HG03432 (cell line): ENCODE measurements around the gene GPR25.
"Not testable (repeated sequence)": the region's sequence is repeated elsewhere in the genome, so short reads cannot be mapped to it uniquely, and the experiment has no call there.

ENCODE experiments used
- ATAC-seq: cut with Tn5 transposase; IDR thresholded peaks from one replicate; pipeline ENCODE4 v1.9.1; 2021; ENCODE audit warnings: mild to moderate bottlenecking, moderate library complexity; ENCODE audit not compliant: unreplicated experiment

Gene GPR25

DNA sequence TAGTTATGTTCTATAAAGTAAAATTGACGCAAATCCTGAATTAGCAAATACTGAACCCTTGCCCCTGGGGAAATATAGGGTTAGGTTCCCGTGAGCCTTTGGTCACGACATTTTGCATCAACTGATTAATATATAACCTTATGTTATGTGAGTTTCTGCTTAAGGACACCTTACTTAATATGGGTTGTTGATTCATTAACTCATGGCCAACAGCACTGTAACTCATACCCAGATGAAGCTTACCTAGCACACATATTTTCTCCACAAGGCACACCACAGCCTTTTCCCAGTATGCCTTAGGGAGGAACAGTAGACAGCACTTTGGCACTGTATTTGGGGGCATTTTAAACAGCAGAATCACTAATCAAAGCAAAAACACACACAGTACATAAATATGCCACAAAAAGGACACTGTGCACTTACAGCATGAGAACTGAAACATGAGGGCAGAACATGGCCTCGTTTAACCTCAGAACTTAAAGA is 37.0 kb downstream of the GPR25 start:
- ATAC-seq = peak; percentile 39

DNA sequence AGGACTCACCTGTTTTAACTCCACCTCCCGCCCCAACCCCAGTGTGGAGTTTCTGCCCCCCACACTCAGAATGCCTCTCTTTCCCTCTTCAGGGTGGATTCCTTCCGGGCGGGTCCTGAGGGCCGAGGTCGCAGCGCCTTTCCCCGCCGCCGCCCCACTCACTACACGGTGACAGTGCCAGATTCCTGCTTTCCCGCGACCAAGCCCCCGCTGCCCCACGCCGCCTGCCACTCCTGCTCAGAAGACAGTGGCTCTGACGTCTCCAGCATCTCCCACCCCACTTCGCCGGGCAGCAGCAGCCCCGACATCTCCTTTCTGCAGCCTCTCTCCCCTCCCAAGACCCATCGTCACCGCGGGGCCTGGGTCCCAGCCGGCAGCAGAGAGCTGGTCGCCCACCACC is 38.6 kb downstream of the GPR25 start:
- ATAC-seq = no peak

DNA sequence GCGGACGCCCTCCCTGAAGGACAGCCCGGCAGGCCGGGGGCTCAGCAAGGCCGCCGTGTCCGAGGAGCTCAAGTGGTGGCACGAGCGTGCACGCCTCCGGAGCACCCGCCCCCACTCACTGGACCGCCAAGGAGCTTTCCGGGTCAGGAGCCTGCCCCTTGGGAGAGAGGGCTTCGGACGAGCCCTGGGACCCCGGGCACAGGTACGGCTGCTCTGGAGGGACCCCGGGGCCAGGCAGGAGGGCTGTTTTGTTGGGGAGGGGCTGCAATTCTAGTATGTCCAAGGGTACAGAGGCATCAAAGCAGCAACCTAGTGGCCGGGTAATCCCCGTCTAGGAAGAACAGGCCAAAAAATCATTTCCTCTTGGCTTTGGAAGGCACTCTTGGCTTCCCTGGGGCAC is 39.2 kb downstream of the GPR25 start:
- ATAC-seq = not testable (repeated sequence)

DNA sequence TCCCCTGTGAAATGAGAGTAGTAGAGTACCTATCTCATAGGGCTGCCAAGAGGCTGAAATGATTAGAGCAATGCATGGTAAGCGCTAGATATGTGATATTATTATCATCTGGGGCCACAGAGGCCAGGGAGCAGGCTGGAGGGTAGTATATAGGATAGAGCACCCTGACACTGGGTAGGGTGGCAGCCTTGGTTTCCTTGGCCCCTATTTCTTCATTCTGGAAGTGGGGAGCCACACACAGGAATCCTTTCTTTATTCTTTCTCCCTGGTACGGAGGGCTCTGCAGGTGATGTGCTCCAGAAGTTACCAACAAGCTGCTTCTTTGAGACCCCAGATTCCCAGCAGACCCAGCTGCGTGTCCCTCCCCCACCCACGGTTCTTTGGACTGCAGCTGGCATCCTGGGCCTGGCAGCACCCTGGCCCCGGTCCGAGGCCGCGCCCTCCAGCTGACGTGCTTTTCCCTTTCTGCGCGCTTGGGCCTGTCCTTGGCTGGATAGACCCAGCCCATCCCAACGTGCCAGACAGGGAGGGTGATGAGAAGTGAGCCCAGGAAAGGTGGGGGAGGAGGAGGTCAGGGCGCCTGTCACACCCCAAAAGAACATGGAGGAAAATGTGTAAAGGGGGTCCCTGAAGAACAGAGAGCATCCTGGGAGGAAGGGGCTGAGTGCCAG is 40.1 kb downstream of the GPR25 start:
- ATAC-seq = no peak

DNA sequence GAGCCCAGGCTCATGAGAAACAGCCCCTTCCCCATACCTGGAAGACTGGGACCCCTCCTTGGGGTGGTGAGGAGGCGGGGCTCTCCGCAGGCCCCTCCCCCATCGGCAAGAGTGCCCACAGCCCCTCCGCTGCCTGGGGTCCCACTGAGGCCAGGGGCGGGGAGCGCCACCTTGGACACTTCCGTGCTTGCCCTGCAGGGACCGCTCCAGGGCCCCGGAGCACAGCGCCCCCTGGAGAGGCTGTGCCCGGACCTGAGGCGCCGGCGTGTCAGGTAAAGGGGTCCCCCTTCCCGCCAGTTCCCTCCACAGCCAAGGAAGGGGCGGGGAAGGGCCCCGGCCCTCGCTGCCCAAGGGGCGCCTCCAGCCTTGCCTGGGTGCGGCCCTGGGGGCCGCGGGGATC is 43.4 kb downstream of the GPR25 start:
- ATAC-seq = no peak

DNA sequence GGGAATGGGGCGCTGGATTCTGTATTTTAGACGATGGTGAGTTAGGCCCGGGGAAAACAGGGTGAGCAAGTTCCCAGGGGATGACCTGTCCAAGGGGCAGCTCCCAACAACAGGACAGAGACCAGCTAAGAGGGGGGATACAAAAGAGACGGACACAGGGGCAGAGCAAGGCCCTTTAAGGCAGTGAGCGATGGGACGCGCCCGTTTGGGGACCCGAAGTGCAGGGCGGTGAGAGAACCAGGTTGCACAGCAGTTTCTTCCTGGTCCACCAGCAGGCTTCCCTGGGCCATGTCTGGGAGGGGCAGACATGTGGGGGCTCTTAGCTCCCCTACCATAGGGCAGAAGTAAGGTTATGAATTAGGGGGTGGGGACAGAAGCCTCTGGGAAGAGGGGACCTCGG is 43.9 kb downstream of the GPR25 start:
- ATAC-seq = no peak

DNA sequence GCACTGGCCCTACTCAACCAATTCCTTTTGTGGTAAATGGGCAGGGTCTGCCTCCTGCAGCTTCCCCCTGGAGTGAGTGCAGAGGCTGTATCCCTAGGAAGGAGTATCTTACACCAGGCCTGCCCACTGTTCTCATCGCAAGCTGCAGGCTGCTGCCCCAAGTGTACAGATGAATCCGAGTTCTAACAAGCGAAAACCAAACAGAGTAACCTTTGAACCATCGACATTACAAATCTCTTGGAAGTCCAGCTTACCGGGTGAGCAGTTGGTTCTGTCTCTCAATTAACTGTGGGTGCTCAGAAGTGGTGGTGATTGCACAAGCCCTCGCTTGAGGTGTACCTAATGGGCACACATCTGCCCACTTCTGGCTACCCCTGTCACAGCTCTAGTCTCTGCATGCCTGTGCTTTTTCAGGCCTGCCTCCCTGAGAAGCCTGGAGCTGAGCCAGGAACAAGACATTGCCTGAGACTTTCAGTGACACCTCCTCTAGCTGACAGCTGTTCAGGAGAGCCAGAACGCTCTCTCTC is 44.6 kb downstream of the GPR25 start:
- ATAC-seq = no peak

DNA sequence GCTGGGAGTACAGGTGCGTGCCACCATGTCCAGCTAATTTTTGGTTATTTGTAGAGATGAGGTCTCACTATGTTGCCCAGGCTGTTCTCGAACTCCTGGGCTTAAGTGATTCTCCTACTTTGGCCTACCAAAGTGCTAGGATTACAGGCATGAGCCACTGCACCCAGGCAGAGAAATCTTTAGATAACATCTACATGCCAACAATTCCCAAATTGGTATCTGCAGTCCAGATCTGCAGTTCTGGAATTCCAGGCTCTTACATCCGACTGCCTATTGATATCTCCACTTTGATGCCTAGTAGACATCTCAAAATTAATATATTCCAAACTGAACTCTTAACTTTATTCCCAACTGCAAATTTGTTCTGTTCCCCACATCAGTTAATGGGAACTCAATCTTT is 45.2 kb downstream of the GPR25 start:
- ATAC-seq = no peak

DNA sequence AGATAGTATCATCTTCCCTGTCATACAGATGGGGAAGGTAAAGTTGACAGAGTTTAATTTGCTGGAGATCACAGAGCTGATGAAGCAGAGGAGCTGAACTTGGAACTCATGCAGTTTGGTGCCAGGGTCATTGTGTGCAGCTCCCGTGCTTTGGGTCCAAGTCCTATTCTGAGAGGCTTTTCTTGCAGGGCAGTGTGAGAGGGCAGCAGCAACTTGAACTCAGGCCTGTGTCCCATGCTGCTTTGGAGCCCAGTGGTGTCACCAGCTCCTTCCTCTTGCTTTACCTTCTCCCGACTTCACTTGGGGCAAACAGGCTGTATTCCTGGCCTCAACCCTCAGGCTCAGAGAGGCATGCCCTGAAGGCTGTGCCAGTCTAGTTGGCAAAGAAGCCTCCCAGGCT is 46.6 kb downstream of the GPR25 start:
- ATAC-seq = no peak

DNA sequence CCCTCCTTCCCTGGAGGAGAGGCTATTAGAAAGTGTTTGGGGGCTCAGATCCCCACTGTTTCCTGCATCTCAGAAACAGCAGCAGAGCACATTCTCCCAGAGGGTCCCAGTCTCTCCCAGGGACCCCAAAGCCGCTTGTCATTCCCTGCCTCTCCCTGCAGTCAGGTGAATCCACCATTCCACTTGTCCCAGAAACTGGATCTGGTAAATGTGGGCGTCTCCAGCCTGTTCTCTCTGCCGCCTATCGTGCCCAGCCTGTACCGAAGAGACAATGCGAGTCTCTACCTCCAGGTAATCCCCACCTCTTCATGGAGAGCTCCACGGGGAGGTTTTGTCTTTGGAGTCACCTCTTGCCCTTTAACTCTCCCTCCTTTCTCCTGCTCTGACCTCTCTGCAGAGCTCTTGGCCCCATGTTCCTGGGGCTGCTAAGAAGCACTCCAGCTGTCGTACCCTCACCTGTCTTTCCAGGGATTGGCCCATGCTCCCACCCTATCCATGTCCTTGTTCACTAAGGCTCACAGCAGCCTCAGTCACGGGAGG is 48.9 kb downstream of the GPR25 start:
- no peak for ATAC-seq

DNA sequence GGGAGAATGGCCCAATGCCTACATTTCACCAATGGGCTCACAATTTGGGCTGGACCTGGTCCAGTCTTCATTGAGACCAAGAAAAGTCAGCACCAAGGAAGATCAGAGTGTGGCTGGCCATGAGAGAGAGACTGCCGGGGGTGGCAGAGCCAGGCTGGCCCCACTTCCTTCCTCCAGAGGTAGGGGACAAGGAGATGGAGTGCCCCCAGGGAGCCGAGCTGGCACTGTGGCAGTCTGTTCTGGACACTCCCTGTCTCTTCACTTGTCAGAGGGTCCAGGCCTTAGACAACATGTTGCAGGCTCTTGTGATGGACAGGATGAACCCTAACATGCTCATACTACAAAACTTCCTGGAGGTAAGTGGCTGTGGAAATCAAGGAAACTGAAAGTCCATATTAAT is 49.6 kb downstream of the GPR25 start:
- no peak for ATAC-seq

DNA sequence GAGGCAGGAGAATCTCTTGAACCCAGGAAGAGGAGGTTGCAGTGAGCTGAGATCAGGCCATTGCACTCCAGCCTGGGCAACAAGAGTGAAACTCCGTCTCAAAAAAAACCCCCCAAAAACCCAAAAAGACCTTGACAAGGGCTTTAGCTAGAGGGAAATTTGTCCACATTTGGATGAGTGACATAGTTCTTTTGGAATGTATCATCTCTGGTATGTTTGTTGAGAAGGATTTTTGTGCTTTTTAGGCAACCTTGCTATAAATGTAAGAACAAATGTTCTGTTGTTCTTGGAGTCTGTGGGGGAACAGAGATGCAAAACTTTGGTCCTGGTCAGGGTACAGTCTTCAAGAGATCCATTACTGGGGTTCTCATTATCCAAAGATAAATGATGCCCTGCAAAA is 50.8 kb downstream of the GPR25 start:
- no peak for ATAC-seq
